Measurements from ENCODE around the gene ALDH16A1.

DNA sequence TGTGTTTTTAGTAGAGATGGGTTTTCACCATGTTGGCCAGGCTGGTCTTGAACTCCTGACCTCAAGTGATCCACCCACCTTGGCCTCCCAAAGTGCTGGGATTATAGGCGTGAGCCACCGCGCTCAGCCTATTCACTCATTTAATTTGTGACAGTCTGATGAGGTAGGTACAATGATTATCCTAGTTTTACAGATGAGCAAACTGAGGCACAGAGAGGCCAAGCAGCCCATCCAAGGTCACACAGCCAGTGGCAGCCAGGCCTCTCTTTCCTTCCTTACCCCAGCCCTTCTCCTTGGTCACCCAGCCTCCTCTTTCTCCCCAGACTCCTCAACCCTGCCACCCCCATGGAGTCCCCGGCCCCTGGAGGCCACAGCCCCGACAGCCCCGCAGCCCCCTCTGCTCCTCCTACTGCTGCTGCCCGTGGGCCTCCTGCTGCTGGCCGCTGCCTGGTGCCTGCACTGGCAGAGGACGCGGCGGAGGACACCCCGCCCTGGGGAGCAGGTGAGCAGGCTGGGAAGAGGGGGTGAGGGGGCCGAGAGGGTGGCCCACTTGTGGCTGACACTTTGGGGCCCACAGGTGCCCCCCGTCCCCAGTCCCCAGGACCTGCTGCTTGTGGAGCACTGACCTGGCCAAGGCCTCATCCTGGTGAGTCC is 27.1 kb downstream of the ALDH16A1 start:
- TF ChIP-seq, protein P1, sequence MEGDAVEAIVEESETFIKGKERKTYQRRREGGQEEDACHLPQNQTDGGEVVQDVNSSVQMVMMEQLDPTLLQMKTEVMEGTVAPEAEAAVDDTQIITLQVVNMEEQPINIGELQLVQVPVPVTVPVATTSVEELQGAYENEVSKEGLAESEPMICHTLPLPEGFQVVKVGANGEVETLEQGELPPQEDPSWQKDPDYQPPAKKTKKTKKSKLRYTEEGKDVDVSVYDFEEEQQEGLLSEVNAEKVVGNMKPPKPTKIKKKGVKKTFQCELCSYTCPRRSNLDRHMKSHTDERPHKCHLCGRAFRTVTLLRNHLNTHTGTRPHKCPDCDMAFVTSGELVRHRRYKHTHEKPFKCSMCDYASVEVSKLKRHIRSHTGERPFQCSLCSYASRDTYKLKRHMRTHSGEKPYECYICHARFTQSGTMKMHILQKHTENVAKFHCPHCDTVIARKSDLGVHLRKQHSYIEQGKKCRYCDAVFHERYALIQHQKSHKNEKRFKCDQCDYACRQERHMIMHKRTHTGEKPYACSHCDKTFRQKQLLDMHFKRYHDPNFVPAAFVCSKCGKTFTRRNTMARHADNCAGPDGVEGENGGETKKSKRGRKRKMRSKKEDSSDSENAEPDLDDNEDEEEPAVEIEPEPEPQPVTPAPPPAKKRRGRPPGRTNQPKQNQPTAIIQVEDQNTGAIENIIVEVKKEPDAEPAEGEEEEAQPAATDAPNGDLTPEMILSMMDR (conservative IDR thresholded peaks at IDR 0.05; ENCODE audit: low read depth, low read length): no peak
- TF ChIP-seq FOS (IDR thresholded peaks at IDR 0.05; ENCODE audit: low read depth, low read length) (no peak), MXI1 (IDR thresholded peaks at IDR 0.05; ENCODE audit: borderline replicate concordance, low read depth, low read length) (no peak), BHLHE40 (IDR thresholded peaks at IDR 0.05; ENCODE audit: low read depth, low read length) (no peak), MAZ (IDR thresholded peaks at IDR 0.05; ENCODE audit: borderline replicate concordance, low read depth, low read length) (no peak), POLR2A (IDR thresholded peaks at IDR 0.05; ENCODE audit: low read depth, low read length) (no peak), CHD1 (IDR thresholded peaks at IDR 0.05; ENCODE audit: low read depth, low read length) (no peak), SMC3 (IDR thresholded peaks at IDR 0.05; ENCODE audit: low read depth, low read length) (no peak), CEBPB (IDR thresholded peaks at IDR 0.05; ENCODE audit: low read depth, low read length) (no peak), RAD21 (IDR thresholded peaks at IDR 0.05; ENCODE audit: low read length) (no peak)

Measured in IMR-90 (cell line).